Esophagus squamous epithelium (tissue), 5 donors: Measurements from ENCODE around the gene TRIM29. TPM values are rescaled to one million over a fixed set of nuclear protein-coding genes. Genes with fewer than 3 reads are reported as not detected.

Experiments used
- DNase-seq: peaks from one replicate; lab custom pipeline; 2025; lab: John Stamatoyannopoulos, UW
- H3K27ac ChIP-seq, 4 donors: fragments of 200-600 bp; sonication (generic); one replicate each; pipeline ENCODE4 v1.5.1; 2016 to 2019; ENCODE audit warnings: mild to moderate bottlenecking in 1 of 4
- H3K27me3 ChIP-seq, 4 donors: fragments of 200-600 bp; sonication (generic); 1 replicate in 3 of 4; 2 replicates in 1 of 4; pipeline versions ENCODE4 v1.5.1 to v1.6.0; 2017 to 2021; ENCODE audit warnings: antibody characterized with exemption in 1 of 4
- H3K36me3 ChIP-seq, 3 donors: fragments of 200-600 bp; sonication (generic); one replicate each; pipeline ENCODE4 v1.5.1; 2016 to 2019
- H3K4me1 ChIP-seq, 3 donors: fragments of 200-600 bp; sonication (generic); one replicate each; pipeline ENCODE4 v1.5.1; 2017 to 2019
- H3K4me3 ChIP-seq, 4 donors: fragments of 200-600 bp; sonication (generic); 1 replicate in 3 of 4; 2 replicates in 1 of 4; pipeline ENCODE4 v1.5.1; 2016 to 2019; ENCODE audit warnings: mild to moderate bottlenecking in 2 of 4, moderate library complexity in 1 of 4
- H3K9me3 ChIP-seq, 3 donors: fragments of 200-600 bp; sonication (generic); one replicate each; pipeline ENCODE4 v1.5.1; 2016 to 2019
- POLR2A ChIP-seq, 4 donors: fragments of 450-650 bp; IDR thresholded peaks; one replicate each; pipeline ENCODE4 v1.6.1; 2017; ENCODE audit warnings: antibody characterized with exemption in 4 of 4, mild to moderate bottlenecking in 4 of 4, moderate library complexity in 3 of 4
- WGBS, 2 donors: methylation state at CpG; one replicate each; pipeline ENCODE4 v1.1.5; 2018; 5-methylcytosine and 5-hydroxymethylcytosine counted together
- intact Hi-C: fragments of 100-400 bp; cut with DNase I; formaldehyde crosslinking; loops from one replicate; pipeline ENCODE4 v1.15.0; 2022
- total RNA-seq, 4 donors: library from RNA; depleted of rRNA; stranded (reverse); fragments of >200 nt; gene quantifications; one replicate each; pipeline ENCODE4 v1.1.0, GENCODE V29; 2016
- TF ChIP-seq, protein P1 (sequence below), 6 experiments: fragments of 450-650 bp in 4 of 6; fragments of 200-600 bp in 2 of 6; sonication (generic) in 2 of 6; IDR thresholded peaks; one replicate each; pipeline ENCODE4 v1.5.1; 2016 to 2019; ENCODE audit warnings: antibody characterized with exemption in 6 of 6, mild to moderate bottlenecking in 4 of 6, moderate library complexity in 4 of 6
- donor health status: DM: yes; HTN: yes; CAD: no.

TRIM29 gene
- total RNA-seq, 4 donors from 2014 or later: 691 to 1,472 (median 816) TPM

- no peaks in the 10 kb centered on the region for H3K36me3 ChIP-seq
- 70 to 84% methylated on average over 4 to 5 of the region's 8 CpGs for WGBS, 2 donors
- peaks cover 0 to 31% (median 0%) of the 10 kb centered on the region in 4 donors for H3K27me3 ChIP-seq
- H3K9me3 ChIP-seq: no peaks in the 10 kb centered on the region
- no peak for TF ChIP-seq POLR2A (IDR thresholded peaks at IDR 0.05)
- TF ChIP-seq, protein P1, sequence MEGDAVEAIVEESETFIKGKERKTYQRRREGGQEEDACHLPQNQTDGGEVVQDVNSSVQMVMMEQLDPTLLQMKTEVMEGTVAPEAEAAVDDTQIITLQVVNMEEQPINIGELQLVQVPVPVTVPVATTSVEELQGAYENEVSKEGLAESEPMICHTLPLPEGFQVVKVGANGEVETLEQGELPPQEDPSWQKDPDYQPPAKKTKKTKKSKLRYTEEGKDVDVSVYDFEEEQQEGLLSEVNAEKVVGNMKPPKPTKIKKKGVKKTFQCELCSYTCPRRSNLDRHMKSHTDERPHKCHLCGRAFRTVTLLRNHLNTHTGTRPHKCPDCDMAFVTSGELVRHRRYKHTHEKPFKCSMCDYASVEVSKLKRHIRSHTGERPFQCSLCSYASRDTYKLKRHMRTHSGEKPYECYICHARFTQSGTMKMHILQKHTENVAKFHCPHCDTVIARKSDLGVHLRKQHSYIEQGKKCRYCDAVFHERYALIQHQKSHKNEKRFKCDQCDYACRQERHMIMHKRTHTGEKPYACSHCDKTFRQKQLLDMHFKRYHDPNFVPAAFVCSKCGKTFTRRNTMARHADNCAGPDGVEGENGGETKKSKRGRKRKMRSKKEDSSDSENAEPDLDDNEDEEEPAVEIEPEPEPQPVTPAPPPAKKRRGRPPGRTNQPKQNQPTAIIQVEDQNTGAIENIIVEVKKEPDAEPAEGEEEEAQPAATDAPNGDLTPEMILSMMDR (IDR thresholded peaks at IDR 0.05): no peak
- no peak for DNase-seq
- intact Hi-C loops: no loop called here
- H3K27ac ChIP-seq: no peak overlapping the region
- H3K4me3 ChIP-seq: no peak overlapping the region
- H3K4me1 ChIP-seq: peaks cover 0 to 27% (median under 1%) of the 10 kb centered on the region in 3 donors
Observed at GRCh38 chr11:120067438-120068113, 70.3 kb downstream of the TRIM29 start.

GRCh38 chr11:120066738-120067437, 71.0 kb downstream of the TRIM29 start:
- no peak overlapping the region for H3K4me3 ChIP-seq
- WGBS, 2 donors: 76 to 87% methylated on average over 10 to 11 of the region's 11 CpGs
- H3K4me1 ChIP-seq: peaks cover 0 to 34% (median 6%) of the 10 kb centered on the region in 3 donors
- no peak for TF ChIP-seq POLR2A (IDR thresholded peaks at IDR 0.05)
- TF ChIP-seq, protein P1 (IDR thresholded peaks at IDR 0.05): no peak
- no peak for DNase-seq
- no peak overlapping the region for H3K27ac ChIP-seq
- peaks cover 0 to 38% (median 0%) of the 10 kb centered on the region in 4 donors for H3K27me3 ChIP-seq
- intact Hi-C loops: no loop called here
- no peaks in the 10 kb centered on the region for H3K9me3 ChIP-seq
- no peaks in the 10 kb centered on the region for H3K36me3 ChIP-seq

DNA sequence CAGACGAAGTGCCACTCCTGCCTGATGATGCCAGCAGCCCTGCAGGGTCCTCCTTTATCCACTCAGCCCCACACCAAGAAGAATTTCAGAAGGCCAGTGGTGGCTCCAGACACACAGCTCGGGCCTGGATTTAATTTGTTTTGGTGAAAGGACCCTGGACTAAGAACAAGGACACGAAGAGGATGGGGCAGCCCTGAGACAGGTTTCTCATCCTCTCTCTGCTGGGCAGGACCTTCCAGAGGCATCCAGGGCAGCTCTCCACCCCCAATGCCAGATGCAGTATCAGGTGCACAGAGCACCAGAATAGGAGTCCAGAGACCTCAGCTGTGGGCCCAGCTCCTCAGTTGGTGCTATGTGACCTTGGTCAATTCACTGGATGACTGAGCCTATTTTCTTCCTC, 72.0 kb downstream of the TRIM29 start:
- WGBS, 2 donors: 75 to 83% methylated on average over 2 to 3 of the region's 3 CpGs
- no peak for TF ChIP-seq POLR2A (IDR thresholded peaks at IDR 0.05)
- TF ChIP-seq, protein P1 (IDR thresholded peaks at IDR 0.05): no peak
- Histone ChIP-seq H3K4me3 (no peak overlapping the region), H3K27me3 (peaks cover 0 to 38% (median 0%) of the 10 kb centered on the region in 4 donors), H3K4me1 (peaks cover 0 to 36% (median 6%) of the 10 kb centered on the region in 3 donors), H3K27ac (no peak overlapping the region), H3K9me3 (no peaks in the 10 kb centered on the region), H3K36me3 (no peaks in the 10 kb centered on the region)
- DNase-seq: no peak
- intact Hi-C loops: no loop called here

DNA sequence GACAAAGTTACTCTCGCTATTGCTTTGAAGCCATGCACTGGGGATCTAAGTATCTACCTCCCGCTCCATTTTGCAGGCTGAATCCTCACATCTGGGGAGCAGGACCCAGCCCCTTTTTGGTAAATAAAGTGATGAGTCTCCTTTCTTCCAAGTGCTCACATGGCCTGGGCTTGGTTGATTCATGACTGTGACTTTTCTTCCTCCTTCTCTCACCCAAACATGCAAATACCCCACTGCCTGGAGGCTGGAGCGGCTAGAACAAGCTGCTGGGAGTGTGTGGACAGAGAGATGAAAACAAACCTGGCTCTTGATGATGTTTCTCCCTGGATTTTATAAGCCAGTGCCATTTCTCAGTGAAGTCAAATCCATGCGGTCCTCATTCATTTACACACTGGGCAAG, 72.7 kb downstream of the TRIM29 start:
- DNase-seq: no peak
- H3K36me3 ChIP-seq: no peaks in the 10 kb centered on the region
- peaks cover 0 to 36% (median 6%) of the 10 kb centered on the region in 3 donors for H3K4me1 ChIP-seq
- H3K27ac ChIP-seq: peak overlapping the region in 2 of 4 donors; percentile 14 to 25
- TF ChIP-seq POLR2A (IDR thresholded peaks at IDR 0.05): no peak
- H3K27me3 ChIP-seq: peaks cover 0 to 38% (median 0%) of the 10 kb centered on the region in 4 donors
- 92 to 94% methylated on average over 3 to 4 of the region's 4 CpGs for WGBS, 2 donors
- intact Hi-C loops: no loop called here
- H3K4me3 ChIP-seq: no peak overlapping the region
- H3K9me3 ChIP-seq: no peaks in the 10 kb centered on the region

GRCh38 chr11:120064341-120064740, 73.6 kb downstream of the TRIM29 start:
- intact Hi-C loops: no loop called here

More at GRCh38 chr11:120064341-120064740, 73.6 kb downstream of the TRIM29 start:
- peaks cover 0 to 36% (median 6%) of the 10 kb centered on the region in 3 donors for H3K4me1 ChIP-seq
- H3K27ac ChIP-seq: peak overlapping the region in 1 of 4 donors; percentile 33
- DNase-seq: no peak
- H3K9me3 ChIP-seq: no peaks in the 10 kb centered on the region
- H3K4me3 ChIP-seq: no peak overlapping the region
- H3K36me3 ChIP-seq: no peaks in the 10 kb centered on the region
- H3K27me3 ChIP-seq: peaks cover 0 to 35% (median 0%) of the 10 kb centered on the region in 4 donors
- TF ChIP-seq POLR2A (IDR thresholded peaks at IDR 0.05): no peak
- TF ChIP-seq, protein P1 (IDR thresholded peaks at IDR 0.05): no peak
- 75 to 87% methylated on average over 7 of the region's 7 CpGs for WGBS, 2 donors
